Spleen (tissue), 11 donors: ENCODE data around the gene FHIT. TPM values are rescaled to one million over a fixed set of nuclear protein-coding genes. Genes with fewer than 3 reads are reported as not detected.
"Not testable (repeated sequence)": the region's sequence is repeated elsewhere in the genome, so short reads cannot be mapped to it uniquely, and the experiment has no call there.

ENCODE experiments used
- DNase-seq: peaks from one replicate; pipeline ENCODE4 v3.0.0-alpha.2; 2020
- H3K27ac ChIP-seq, 8 donors: fragments of 200-600 bp; sonication (generic) in 7 of 8; 1 replicate in 4 of 8; 2 replicates in 4 of 8; pipeline versions ENCODE4 v1.5.0 to v1.8.0; 2016 to 2021; ENCODE audit warnings: inconsistent platforms in 4 of 8, mild to moderate bottlenecking in 4 of 8, moderate library complexity in 1 of 8
- H3K27me3 ChIP-seq, 7 donors: fragments of 200-600 bp; sonication (generic) in 6 of 7; replicated peaks in 1 of 7; 1 replicate in 4 of 7; 2 replicates in 3 of 7; pipeline versions ENCODE4 v1.5.0 to v1.8.0; 2016 to 2021; ENCODE audit warnings: inconsistent platforms in 3 of 7, mild to moderate bottlenecking in 1 of 7
- H3K36me3 ChIP-seq, 6 donors: fragments of 200-600 bp; sonication (generic) in 5 of 6; 1 replicate in 4 of 6; 2 replicates in 2 of 6; pipeline versions ENCODE4 v1.5.0 to v1.8.0; 2016 to 2021; ENCODE audit warnings: inconsistent platforms in 2 of 6
- H3K4me1 ChIP-seq, 6 donors: fragments of 200-600 bp; sonication (generic) in 5 of 6; 1 replicate in 3 of 6; 2 replicates in 3 of 6; pipeline versions ENCODE4 v1.5.0 to v1.8.0; 2016 to 2021; ENCODE audit warnings: inconsistent platforms in 3 of 6
- H3K4me3 ChIP-seq, 8 donors: fragments of 200-600 bp; sonication (generic) in 7 of 8; 1 replicate in 4 of 8; 2 replicates in 4 of 8; pipeline versions ENCODE4 v1.5.0 to v1.8.0; 2016 to 2021; ENCODE audit warnings: inconsistent platforms in 4 of 8, mild to moderate bottlenecking in 4 of 8, moderate library complexity in 2 of 8
- H3K9me3 ChIP-seq, 8 donors: fragments of 200-600 bp; sonication (generic) in 7 of 8; 1 replicate in 4 of 8; 2 replicates in 4 of 8; pipeline versions ENCODE4 v1.5.0 to v1.8.0; 2016 to 2021; ENCODE audit warnings: inconsistent platforms in 4 of 8
- CTCF ChIP-seq, 11 experiments: fragments of 200-600 bp in 7 of 11; fragments of 450-650 bp in 4 of 11; sonication (generic) in 4 of 11; IDR thresholded peaks in 8 of 11; conservative IDR thresholded peaks in 3 of 11; 1 replicate in 7 of 11; 2 replicates in 4 of 11; pipeline versions ENCODE4 v1.4.0 to v1.8.0; 2016 to 2021; ENCODE audit warnings: antibody characterized with exemption in 11 of 11, inconsistent platforms in 4 of 11, mild to moderate bottlenecking in 1 of 11
- POLR2A ChIP-seq, 3 donors: fragments of 450-650 bp; IDR thresholded peaks; one replicate each; pipeline ENCODE4 v1.5.1; 2017; ENCODE audit warnings: antibody characterized with exemption in 3 of 3, mild to moderate bottlenecking in 1 of 3
- POLR2AphosphoS5 ChIP-seq, 3 donors: sonication (generic); formaldehyde crosslinking; IDR thresholded peaks; one replicate each; pipeline ENCODE4 v1.5.1; 2017; ENCODE audit warnings: antibody characterized with exemption in 3 of 3
- WGBS, 5 donors: extraction: QIAGEN DNeasy Blood & Tissue Kit in 3 of 5; methylation state at CpG; one replicate each; pipeline versions ENCODE4 v1.1.5 to v1.1.7; 2013 to 2018; 5-methylcytosine and 5-hydroxymethylcytosine counted together
- intact Hi-C: fragments of 100-400 bp; cut with DNase I; formaldehyde crosslinking; loops from one replicate; pipeline ENCODE4 v1.15.0; 2023; ENCODE audit warnings: low total_unique reads
- polyA plus RNA-seq, 3 donors: library from polyadenylated mRNA; stranded (reverse); fragments of 200-250 nt; gene quantifications; one replicate each; pipeline ENCODE4 v1.2.1, GENCODE V29; 2013
- total RNA-seq, 7 donors: library from RNA; depleted of rRNA in 3 of 7; stranded (reverse); fragments of >200 nt in 3 of 7; fragmentation: NEBNext Ultra II Directional in 4 of 7; extraction: Animal tissue kit (Norgen Biotek cat#: 25700) in 4 of 7; gene quantifications; one replicate each; pipeline versions ENCODE4 v1.1.0 to v1.2.1, GENCODE V29; 2016 to 2021
- donor health status: healthy with polysubstance abuse.
- donor health status: DM: no; HTN: no; CAD: no; lungs with moderate emphysema.
- donor health status: DM: no; HTN: no; CAD: no.
- donor health status: Bipolar disorder and iron deficiency.
- donor health status: healthy.
- donor health status: DM: no; HTN: no; CAD: no.
- donor health status: DM: yes; HTN: yes; CAD: no.

Gene FHIT
- total and polyA plus RNA-seq, 10 donors, result 4.1 to 23.1 (median 12.2) TPM

- DNase-seq, result no peak
- no peak overlapping the region for H3K4me3 ChIP-seq
- intact Hi-C loops, result no loop called here
- H3K36me3 ChIP-seq, result no peaks in the 10 kb centered on the region
- H3K9me3 ChIP-seq, result peaks cover 0 to 8% (median 0%) of the 10 kb centered on the region in 8 donors
- no peak overlapping the region for H3K27ac ChIP-seq
- H3K4me1 ChIP-seq, result no peaks in the 10 kb centered on the region
- H3K27me3 ChIP-seq, result no peaks in the 10 kb centered on the region
- no peak for TF ChIP-seq CTCF (IDR thresholded peaks at IDR 0.05 in 8 of 11, conservative IDR thresholded peaks at IDR 0.05 in 3 of 11)
- TF ChIP-seq POLR2AphosphoS5 (IDR thresholded peaks at IDR 0.05), result no peak
- no peak for TF ChIP-seq POLR2A (IDR thresholded peaks at IDR 0.05)
Measured at GRCh38 chr3:61192222-61192621, 59.0 kb downstream of the FHIT start.

DNA sequence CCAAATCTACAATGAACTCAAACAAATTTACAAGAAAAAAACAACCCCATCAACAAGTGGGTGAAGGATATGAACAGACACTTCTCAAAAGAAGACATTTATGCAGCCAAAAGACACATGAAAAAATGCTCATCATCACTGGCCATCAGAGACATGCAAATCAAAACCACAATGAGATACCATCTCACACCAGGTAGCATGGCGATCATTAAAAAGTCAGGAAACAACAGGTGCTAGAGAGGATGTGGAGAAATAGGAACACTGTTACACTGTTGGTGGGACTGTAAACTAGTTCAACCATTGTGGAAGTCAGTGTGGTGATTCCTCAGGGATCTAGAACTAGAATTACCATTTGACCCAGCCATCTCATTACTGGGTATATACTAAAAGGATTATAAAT lies 61.0 kb downstream of the FHIT start:
- H3K27me3 ChIP-seq, H3K4me3 ChIP-seq, H3K36me3 ChIP-seq, intact Hi-C loops, H3K9me3 ChIP-seq, H3K27ac ChIP-seq, H3K4me1 ChIP-seq, DNase-seq: not testable (repeated sequence)
- 77 to 100% (median 90%) methylated on average over 1 of the region's 1 CpG for whole genome bisulfite sequencing, 5 donors

DNA sequence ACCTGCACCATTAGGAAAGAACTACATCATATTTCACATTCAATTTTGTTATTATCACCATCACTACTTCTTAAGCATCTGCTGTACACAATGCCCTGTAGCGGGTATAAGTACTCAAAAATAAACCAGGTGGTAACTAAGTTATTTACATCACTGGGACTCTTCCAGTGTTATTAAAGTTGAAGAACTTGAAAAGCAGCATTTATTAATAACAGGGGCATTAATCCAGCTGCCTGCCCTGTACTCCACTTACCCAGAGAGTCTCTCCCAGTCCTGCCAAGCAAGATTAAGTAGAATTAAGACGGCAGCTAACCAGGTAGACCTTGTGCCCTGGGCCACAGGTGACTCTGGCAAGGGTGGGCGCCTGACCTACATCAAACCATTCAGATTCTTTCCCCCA lies 65.2 kb downstream of the FHIT start:
- DNase-seq, result no peak
- Histone ChIP-seq H3K4me1 (no peaks in the 10 kb centered on the region), H3K27ac (no peak overlapping the region), H3K9me3 (peaks cover 0 to 8% (median 0%) of the 10 kb centered on the region in 8 donors), H3K27me3 (no peaks in the 10 kb centered on the region), H3K4me3 (no peak overlapping the region), H3K36me3 (no peaks in the 10 kb centered on the region)
- WGBS, 5 donors, result 59 to 96% (median 64%) methylated on average over 3 of the region's 3 CpGs
- intact Hi-C loops, result no loop called here
- no peak for TF ChIP-seq CTCF (IDR thresholded peaks at IDR 0.05 in 8 of 11, conservative IDR thresholded peaks at IDR 0.05 in 3 of 11)
- no peak for TF ChIP-seq POLR2A (IDR thresholded peaks at IDR 0.05)
- no peak for TF ChIP-seq POLR2AphosphoS5 (IDR thresholded peaks at IDR 0.05)

DNA sequence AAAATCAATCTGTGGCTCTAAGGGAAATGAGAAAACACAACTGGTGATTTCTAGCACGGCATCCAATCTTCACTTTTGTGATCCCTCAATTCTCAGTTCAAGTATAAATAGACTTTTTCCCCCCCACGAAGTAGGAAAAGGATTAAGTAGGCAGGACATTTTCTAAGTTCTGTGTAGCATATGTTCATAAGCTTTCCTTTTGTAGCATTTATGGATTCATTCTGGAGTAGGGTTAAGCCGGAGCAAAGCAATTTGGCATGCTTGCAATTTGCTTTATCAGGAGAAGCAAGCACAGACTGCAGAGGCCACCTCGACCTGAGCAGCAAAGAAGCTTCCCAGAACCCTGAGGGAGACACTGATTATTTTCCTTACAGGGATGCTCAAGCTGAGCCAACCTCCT lies 66.3 kb downstream of the FHIT start:
- 57 to 80% (median 73%) methylated on average over 4 of the region's 4 CpGs for WGBS, 5 donors
- TF ChIP-seq POLR2AphosphoS5 (IDR thresholded peaks at IDR 0.05), result no peak
- TF ChIP-seq POLR2A (IDR thresholded peaks at IDR 0.05), result no peak
- TF ChIP-seq CTCF (IDR thresholded peaks at IDR 0.05 in 8 of 11, conservative IDR thresholded peaks at IDR 0.05 in 3 of 11), result no peak
- H3K4me1 ChIP-seq, result no peaks in the 10 kb centered on the region
- no peak overlapping the region for H3K4me3 ChIP-seq
- no peaks in the 10 kb centered on the region for H3K27me3 ChIP-seq
- DNase-seq, result no peak
- H3K36me3 ChIP-seq, result no peaks in the 10 kb centered on the region
- no peak overlapping the region for H3K27ac ChIP-seq
- no peaks in the 10 kb centered on the region for H3K9me3 ChIP-seq
- intact Hi-C loops, result no loop called here

DNA sequence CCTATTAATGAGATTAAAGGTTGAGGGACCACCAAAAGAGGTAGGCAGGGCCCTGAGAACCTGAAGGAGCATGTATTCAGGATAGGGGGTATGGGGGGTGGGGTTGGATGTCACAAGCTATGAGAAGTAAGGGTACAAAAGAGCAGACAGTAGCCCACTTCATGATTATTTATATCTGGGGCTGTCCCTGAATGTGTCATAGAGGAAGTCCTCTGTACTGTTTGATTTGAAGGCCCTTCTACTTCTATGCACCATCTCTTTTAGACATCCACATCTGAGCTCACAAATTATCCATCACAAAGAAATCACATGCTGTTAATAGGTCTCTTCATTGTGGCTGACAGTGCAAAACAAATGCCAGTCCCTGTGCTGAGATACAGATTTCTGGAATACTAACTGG lies 68.6 kb downstream of the FHIT start:
- no peak for DNase-seq
- Histone ChIP-seq H3K4me3 (no peak overlapping the region), H3K27me3 (no peaks in the 10 kb centered on the region), H3K4me1 (no peaks in the 10 kb centered on the region), H3K9me3 (no peaks in the 10 kb centered on the region), H3K36me3 (no peaks in the 10 kb centered on the region), H3K27ac (no peak overlapping the region)
- intact Hi-C loops, result no loop called here
- TF ChIP-seq CTCF (IDR thresholded peaks at IDR 0.05 in 8 of 11, conservative IDR thresholded peaks at IDR 0.05 in 3 of 11), result no peak
- no peak for TF ChIP-seq POLR2A (IDR thresholded peaks at IDR 0.05)
- no peak for TF ChIP-seq POLR2AphosphoS5 (IDR thresholded peaks at IDR 0.05)
